Panc1 (cell line): ENCODE measurements around the gene ADH5. TPM values are rescaled to one million over a fixed set of nuclear protein-coding genes. Genes with fewer than 3 reads are reported as not detected.
"Not testable (repeated sequence)": the region's sequence is repeated elsewhere in the genome, so short reads cannot be mapped to it uniquely, and the experiment has no call there.

ENCODE experiments used
- ATAC-seq: fragments of 200-7000 bp; cut with Tn5 transposase; 2 replicates; pipeline ENCODE4 v1.9.1; 2020; ENCODE audit warnings: mild to moderate bottlenecking, moderate library complexity
- BruUV-seq: library from RNA; stranded (reverse); fragments of 400-500 nt; replicated peaks from 2 replicates; lab custom pipeline; 2021; lab: Mats Ljungman, UMichigan
- CTCF ChIA-PET: fragments of 300-600 bp; sonication (Branson Sonifier 250); formaldehyde crosslinking; loops from one replicate; lab custom pipeline; 2022; ENCODE audit warnings: antibody characterized with exemption; lab: Charles Lee
- POLR2A ChIA-PET: fragments of 300-600 bp; sonication (Branson Sonifier 250); formaldehyde crosslinking; loops from one replicate; lab custom pipeline; 2022; ENCODE audit warnings: antibody characterized with exemption; lab: Charles Lee
- DNase-seq: peaks from one replicate; pipeline ENCODE4 v3.0.0-alpha.2; 2010; ENCODE audit warnings: low read depth, low spot score
- H3K27ac ChIP-seq: 2 replicates; pipeline ENCODE4 v1.5.1; 2011; ENCODE audit warnings: mild to moderate bottlenecking, low read length, inconsistent platforms
- H3K27me3 ChIP-seq: fragments of 200-500 bp; sonication (Bioruptor generic); 2 replicates; pipeline ENCODE4 v1.6.0; 2014; ENCODE audit warnings: low read length, inconsistent platforms; ENCODE audit not compliant: control insufficient read depth, insufficient read depth
- H3K36me3 ChIP-seq: fragments of 200-500 bp; sonication (Bioruptor generic); 2 replicates; pipeline ENCODE4 v1.5.1; 2014; ENCODE audit warnings: inconsistent platforms, mild to moderate bottlenecking, low read length, moderate library complexity; ENCODE audit not compliant: control insufficient read depth, insufficient read depth
- H3K4me1 ChIP-seq: 2 replicates; pipeline ENCODE4 v1.5.1; 2011; ENCODE audit warnings: inconsistent platforms, mild to moderate bottlenecking, low read length, moderate library complexity; ENCODE audit not compliant: control insufficient read depth, insufficient read depth
- H3K4me3 ChIP-seq, 2 experiments: 2 replicates each; pipeline ENCODE4 v1.5.1; 2011 to 2012; ENCODE audit warnings: low read depth in 2 of 2, low read length in 2 of 2, mild to moderate bottlenecking in 2 of 2, inconsistent platforms in 1 of 2, moderate library complexity in 1 of 2
- H3K9me3 ChIP-seq: fragments of 200-500 bp; sonication (Bioruptor generic); 2 replicates; pipeline ENCODE4 v1.5.1; 2014; ENCODE audit warnings: low read depth, mild to moderate bottlenecking, inconsistent platforms, low read length, moderate library complexity; ENCODE audit not compliant: control insufficient read depth, insufficient read depth
- POLR2AphosphoS5 ChIP-seq: IDR thresholded peaks from 2 replicates; pipeline ENCODE4 v1.6.1; 2012; ENCODE audit warnings: mild to moderate bottlenecking, low read depth, low read length, moderate library complexity
- SIN3A ChIP-seq: IDR thresholded peaks from 2 replicates; pipeline ENCODE4 v1.6.1; 2012; ENCODE audit warnings: low read depth, mild to moderate bottlenecking, low read length, moderate library complexity, borderline replicate concordance; ENCODE audit not compliant: insufficient read depth
- TCF7L2 ChIP-seq: IDR thresholded peaks from 2 replicates; pipeline ENCODE4 v1.6.1; 2011; ENCODE audit warnings: mild to moderate bottlenecking, low read depth, low read length, inconsistent platforms
- in situ Hi-C: cut with HindIII; loops from 2 replicates; pipeline ENCODE4 v1.10.0; 2016; ENCODE audit warnings: low sequenced_read_pairs, low pct_unique_long_range_greater_than_20kb
- intact Hi-C: fragments of 100-400 bp; cut with micrococcal nuclease; formaldehyde crosslinking; loops from one replicate; pipeline ENCODE4 v1.10.0; 2022; ENCODE audit not compliant: unreplicated experiment
- total RNA-seq: library from RNA; stranded (reverse); gene quantifications from one replicate; pipeline ENCODE4 v1.2.1, GENCODE V29; 2021; ENCODE audit not compliant: unreplicated experiment
- TF ChIP-seq, protein P1 (sequence below), 2 experiments: IDR thresholded peaks; 2 replicates each; pipeline ENCODE4 v1.6.1; 2011 to 2012; ENCODE audit warnings: low read depth in 2 of 2, control low read depth in 1 of 2, low read length in 1 of 2, mild to moderate bottlenecking in 1 of 2, moderate library complexity in 1 of 2; ENCODE audit not compliant: insufficient read depth in 1 of 2
- TF ChIP-seq, protein P2 (sequence below): fragments of 450-650 bp; IDR thresholded peaks from 2 replicates; pipeline ENCODE4 v1.5.1; 2017; ENCODE audit warnings: mild to moderate bottlenecking

Gene ADH5
- total RNA-seq, 1 experiment from 2014 or later, result 117 TPM

DNA sequence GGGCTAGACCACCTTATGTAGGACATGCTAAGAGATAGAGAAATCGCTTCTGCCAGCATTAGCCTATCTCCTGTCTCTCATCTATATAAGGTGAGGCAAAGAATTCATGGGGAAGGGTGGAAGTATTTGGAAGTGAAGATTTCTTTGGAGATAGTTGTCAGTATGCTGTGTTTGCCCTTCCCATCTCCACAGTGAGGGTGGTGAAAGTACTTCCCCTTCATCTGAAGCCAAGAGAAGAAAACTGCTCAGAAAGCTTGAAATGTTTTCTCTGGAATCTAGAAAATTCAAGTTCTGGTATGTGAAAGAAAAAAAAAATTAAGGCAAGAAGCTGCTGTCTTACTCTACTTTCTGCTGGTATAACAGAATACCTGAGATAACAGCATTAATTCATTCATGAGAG is 12.3 kb upstream of the ADH5 start:
- Histone ChIP-seq H3K27me3 (no peaks in the 10 kb centered on the region), H3K4me3 (no peak overlapping the region), H3K27ac (no peak overlapping the region), H3K9me3 (no peaks in the 10 kb centered on the region), H3K36me3 (no peaks in the 10 kb centered on the region), H3K4me1 (no peaks in the 10 kb centered on the region)
- no TSS peak for BruUV-seq
- TF ChIP-seq SIN3A (no peak), TCF7L2 (no peak), POLR2AphosphoS5 (no peak)
- TF ChIP-seq, protein P1, sequence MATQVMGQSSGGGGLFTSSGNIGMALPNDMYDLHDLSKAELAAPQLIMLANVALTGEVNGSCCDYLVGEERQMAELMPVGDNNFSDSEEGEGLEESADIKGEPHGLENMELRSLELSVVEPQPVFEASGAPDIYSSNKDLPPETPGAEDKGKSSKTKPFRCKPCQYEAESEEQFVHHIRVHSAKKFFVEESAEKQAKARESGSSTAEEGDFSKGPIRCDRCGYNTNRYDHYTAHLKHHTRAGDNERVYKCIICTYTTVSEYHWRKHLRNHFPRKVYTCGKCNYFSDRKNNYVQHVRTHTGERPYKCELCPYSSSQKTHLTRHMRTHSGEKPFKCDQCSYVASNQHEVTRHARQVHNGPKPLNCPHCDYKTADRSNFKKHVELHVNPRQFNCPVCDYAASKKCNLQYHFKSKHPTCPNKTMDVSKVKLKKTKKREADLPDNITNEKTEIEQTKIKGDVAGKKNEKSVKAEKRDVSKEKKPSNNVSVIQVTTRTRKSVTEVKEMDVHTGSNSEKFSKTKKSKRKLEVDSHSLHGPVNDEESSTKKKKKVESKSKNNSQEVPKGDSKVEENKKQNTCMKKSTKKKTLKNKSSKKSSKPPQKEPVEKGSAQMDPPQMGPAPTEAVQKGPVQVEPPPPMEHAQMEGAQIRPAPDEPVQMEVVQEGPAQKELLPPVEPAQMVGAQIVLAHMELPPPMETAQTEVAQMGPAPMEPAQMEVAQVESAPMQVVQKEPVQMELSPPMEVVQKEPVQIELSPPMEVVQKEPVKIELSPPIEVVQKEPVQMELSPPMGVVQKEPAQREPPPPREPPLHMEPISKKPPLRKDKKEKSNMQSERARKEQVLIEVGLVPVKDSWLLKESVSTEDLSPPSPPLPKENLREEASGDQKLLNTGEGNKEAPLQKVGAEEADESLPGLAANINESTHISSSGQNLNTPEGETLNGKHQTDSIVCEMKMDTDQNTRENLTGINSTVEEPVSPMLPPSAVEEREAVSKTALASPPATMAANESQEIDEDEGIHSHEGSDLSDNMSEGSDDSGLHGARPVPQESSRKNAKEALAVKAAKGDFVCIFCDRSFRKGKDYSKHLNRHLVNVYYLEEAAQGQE (IDR thresholded peaks at IDR 0.05; ENCODE audit: insufficient read depth in 1 of 2, low read depth in 2 of 2, low read length in 1 of 2), result no peak
- TF ChIP-seq, protein P2, sequence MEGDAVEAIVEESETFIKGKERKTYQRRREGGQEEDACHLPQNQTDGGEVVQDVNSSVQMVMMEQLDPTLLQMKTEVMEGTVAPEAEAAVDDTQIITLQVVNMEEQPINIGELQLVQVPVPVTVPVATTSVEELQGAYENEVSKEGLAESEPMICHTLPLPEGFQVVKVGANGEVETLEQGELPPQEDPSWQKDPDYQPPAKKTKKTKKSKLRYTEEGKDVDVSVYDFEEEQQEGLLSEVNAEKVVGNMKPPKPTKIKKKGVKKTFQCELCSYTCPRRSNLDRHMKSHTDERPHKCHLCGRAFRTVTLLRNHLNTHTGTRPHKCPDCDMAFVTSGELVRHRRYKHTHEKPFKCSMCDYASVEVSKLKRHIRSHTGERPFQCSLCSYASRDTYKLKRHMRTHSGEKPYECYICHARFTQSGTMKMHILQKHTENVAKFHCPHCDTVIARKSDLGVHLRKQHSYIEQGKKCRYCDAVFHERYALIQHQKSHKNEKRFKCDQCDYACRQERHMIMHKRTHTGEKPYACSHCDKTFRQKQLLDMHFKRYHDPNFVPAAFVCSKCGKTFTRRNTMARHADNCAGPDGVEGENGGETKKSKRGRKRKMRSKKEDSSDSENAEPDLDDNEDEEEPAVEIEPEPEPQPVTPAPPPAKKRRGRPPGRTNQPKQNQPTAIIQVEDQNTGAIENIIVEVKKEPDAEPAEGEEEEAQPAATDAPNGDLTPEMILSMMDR, result no peak
- intact Hi-C loops (no loop called here), in situ Hi-C loops (no loop called here)
- CTCF ChIA-PET, result no interaction called here
- ATAC-seq (no peak), DNase-seq (no peak)
- POLR2A ChIA-PET, result no interaction called here

DNA sequence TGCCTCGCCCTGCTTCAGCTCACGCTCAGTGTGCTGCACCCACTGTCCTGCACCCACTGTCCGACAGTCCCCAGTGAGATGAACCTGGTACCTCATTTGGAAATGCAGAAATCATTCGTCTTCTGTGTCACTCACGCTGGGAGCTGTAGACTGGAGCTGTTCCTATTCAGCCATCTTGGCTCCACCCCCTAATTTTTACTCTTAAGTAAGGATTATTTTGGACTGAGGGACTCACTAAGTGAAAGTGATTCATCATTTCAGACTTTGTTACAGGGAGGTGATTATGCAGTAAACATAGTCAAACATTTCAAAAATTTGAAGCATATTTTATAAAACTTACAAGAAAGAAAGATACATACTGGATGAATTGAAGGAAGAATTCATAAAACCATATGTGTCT is 11.2 kb upstream of the ADH5 start:
- POLR2A ChIA-PET, intact Hi-C loops, H3K9me3 ChIP-seq, H3K4me1 ChIP-seq, DNase-seq, H3K27me3 ChIP-seq, H3K36me3 ChIP-seq, ATAC-seq, CTCF ChIA-PET, in situ Hi-C loops, BruUV-seq: not testable (repeated sequence)
- Histone ChIP-seq H3K4me3 (peak overlapping the region; percentile 34 to 60), H3K27ac (peak overlapping the region; percentile 57; the same call in 1 of the 2 replicates)

- H3K36me3 ChIP-seq, result no peaks in the 10 kb centered on the region
- H3K9me3 ChIP-seq, result no peaks in the 10 kb centered on the region
- in situ Hi-C loops (no loop called here), intact Hi-C loops (no loop called here)
- H3K4me1 ChIP-seq, result no peaks in the 10 kb centered on the region
- no peak for TF ChIP-seq SIN3A
- no peak for TF ChIP-seq TCF7L2
- TF ChIP-seq POLR2AphosphoS5, result no peak
- TF ChIP-seq, protein P2, result no peak
- TF ChIP-seq, protein P1 (IDR thresholded peaks at IDR 0.05; ENCODE audit: insufficient read depth in 1 of 2, low read depth in 2 of 2, low read length in 1 of 2), result no peak
- CTCF ChIA-PET, result no interaction called here
- H3K27me3 ChIP-seq, result no peaks in the 10 kb centered on the region
- no TSS peak for BruUV-seq
- DNase-seq (no peak), ATAC-seq (peak; percentile 70; the same call in 1 of the 2 replicates)
- peak overlapping the region; percentile 34 to 60 for H3K4me3 ChIP-seq
- POLR2A ChIA-PET, result no interaction called here
- H3K27ac ChIP-seq, result peak overlapping the region; percentile 57
These were observed 10.7 kb upstream of the ADH5 start for GRCh38 chr4:99099311-99099710.
